HEK293 (cell line): ENCODE data around the gene CFAP58.

Experiments
- CTCF ChIA-PET: fragments of 350-600 bp; formaldehyde crosslinking; extraction: SDS; loops from one replicate; lab custom pipeline; 2021; ENCODE audit warnings: antibody characterized with exemption; lab: Yijun Ruan, JAX
- POLR2A ChIA-PET: fragments of 300-600 bp; formaldehyde crosslinking; extraction: SDS; loops from one replicate; lab custom pipeline; 2020; ENCODE audit warnings: antibody characterized with exemption, inconsistent platforms; lab: Yijun Ruan, JAX
- H3K27ac ChIP-seq: fragments of 200-500 bp; sonication (Bioruptor generic); 2 replicates; pipeline ENCODE4 v1.5.1; 2014; ENCODE audit warnings: low read depth, low read length, control low read depth, inconsistent platforms; ENCODE audit errors: extremely low read depth
- H3K36me3 ChIP-seq, 2 experiments: fragments of 200-500 bp in 1 of 2; sonication (Bioruptor generic) in 1 of 2; 1 replicate in 1 of 2; 2 replicates in 1 of 2; pipeline ENCODE4 v1.5.1; 2014 to 2017; ENCODE audit warnings: inconsistent platforms in 2 of 2, low read length in 2 of 2; ENCODE audit not compliant: control insufficient read depth in 2 of 2, insufficient read depth in 1 of 2
- H3K4me1 ChIP-seq: fragments of 200-500 bp; sonication (Bioruptor generic); 2 replicates; pipeline ENCODE4 v1.5.1; 2014; ENCODE audit warnings: mild to moderate bottlenecking, low read length, inconsistent platforms; ENCODE audit not compliant: control insufficient read depth, insufficient read depth
- H3K4me3 ChIP-seq: 2 replicates; pipeline ENCODE4 v1.5.1; 2011; ENCODE audit warnings: low read depth, mild to moderate bottlenecking, control low read depth, low read length, moderate library complexity
- H3K9me3 ChIP-seq: fragments of 200-500 bp; sonication (Bioruptor generic); 2 replicates; pipeline ENCODE4 v1.5.1; 2014; ENCODE audit warnings: low read depth, low read length, inconsistent platforms; ENCODE audit not compliant: control insufficient read depth, insufficient read depth
- BCL11B ChIP-seq: fragments of 450-650 bp; formaldehyde crosslinking; IDR thresholded peaks from 2 replicates; pipeline ENCODE4 v1.5.1; 2016; ENCODE audit warnings: low read depth, missing biosample characterization, missing genetic modification characterization
- EGR2 ChIP-seq: fragments of 450-650 bp; formaldehyde crosslinking; IDR thresholded peaks from 2 replicates; pipeline ENCODE4 v1.5.1; 2016; ENCODE audit warnings: low read depth, missing biosample characterization, missing genetic modification characterization
- GLIS1 ChIP-seq: fragments of 450-650 bp; formaldehyde crosslinking; IDR thresholded peaks from 2 replicates; pipeline ENCODE4 v1.5.1; 2016; ENCODE audit warnings: missing biosample characterization, missing genetic modification characterization
- KLF10 ChIP-seq: fragments of 450-650 bp; IDR thresholded peaks from 2 replicates; pipeline ENCODE4 v1.5.1; 2018; ENCODE audit warnings: missing biosample characterization, mild to moderate bottlenecking, missing genetic modification characterization
- REPIN1 ChIP-seq: fragments of 450-650 bp; formaldehyde crosslinking; IDR thresholded peaks from 2 replicates; pipeline ENCODE4 v1.5.1; 2017; ENCODE audit warnings: missing biosample characterization, missing genetic modification characterization, low read depth
- TRIM28 ChIP-seq: IDR thresholded peaks from 2 replicates; pipeline ENCODE4 v1.6.1; 2011; ENCODE audit warnings: low read length, control low read depth, borderline replicate concordance
- ZBTB21 ChIP-seq: fragments of 450-650 bp; formaldehyde crosslinking; IDR thresholded peaks from 2 replicates; pipeline ENCODE4 v1.5.1; 2017; ENCODE audit warnings: missing biosample characterization, missing genetic modification characterization
- ZFP37 ChIP-seq: fragments of 450-650 bp; formaldehyde crosslinking; IDR thresholded peaks from 2 replicates; pipeline ENCODE4 v1.5.1; 2016; ENCODE audit warnings: missing biosample characterization, missing genetic modification characterization
- ZIC2 ChIP-seq: fragments of 450-650 bp; formaldehyde crosslinking; IDR thresholded peaks from 2 replicates; pipeline ENCODE4 v1.5.1; 2016; ENCODE audit warnings: missing biosample characterization, missing genetic modification characterization
- ZNF16 ChIP-seq: fragments of 450-650 bp; formaldehyde crosslinking; IDR thresholded peaks from 2 replicates; pipeline ENCODE4 v1.5.1; 2016; ENCODE audit warnings: low read depth, missing biosample characterization, missing genetic modification characterization
- ZNF184 ChIP-seq: fragments of 450-650 bp; IDR thresholded peaks from 2 replicates; pipeline ENCODE4 v1.5.1; 2018; ENCODE audit warnings: missing biosample characterization, mild to moderate bottlenecking, missing genetic modification characterization
- ZNF248 ChIP-seq: fragments of 450-650 bp; formaldehyde crosslinking; IDR thresholded peaks from 2 replicates; pipeline ENCODE4 v1.5.1; 2017; ENCODE audit warnings: missing biosample characterization, missing genetic modification characterization
- ZNF311 ChIP-seq: fragments of 450-650 bp; formaldehyde crosslinking; IDR thresholded peaks from 2 replicates; pipeline ENCODE4 v1.5.1; 2017; ENCODE audit warnings: missing biosample characterization, missing genetic modification characterization, borderline replicate concordance
- ZNF335 ChIP-seq: fragments of 450-650 bp; formaldehyde crosslinking; conservative IDR thresholded peaks from 2 replicates; pipeline ENCODE4 v1.5.1; 2016; ENCODE audit warnings: missing biosample characterization, missing genetic modification characterization
- ZNF391 ChIP-seq: fragments of 450-650 bp; formaldehyde crosslinking; IDR thresholded peaks from 2 replicates; pipeline ENCODE4 v1.5.1; 2016; ENCODE audit warnings: low read depth, missing biosample characterization, missing genetic modification characterization, borderline replicate concordance
- ZNF404 ChIP-seq: fragments of 450-650 bp; formaldehyde crosslinking; IDR thresholded peaks from 2 replicates; pipeline ENCODE4 v1.5.1; 2017; ENCODE audit warnings: missing biosample characterization, missing genetic modification characterization
- ZNF561 ChIP-seq: fragments of 450-650 bp; IDR thresholded peaks from 2 replicates; pipeline ENCODE4 v1.5.1; 2018; ENCODE audit warnings: missing biosample characterization, missing genetic modification characterization, borderline replicate concordance
- ZNF629 ChIP-seq: fragments of 450-650 bp; formaldehyde crosslinking; IDR thresholded peaks from 2 replicates; pipeline ENCODE4 v1.5.1; 2017; ENCODE audit warnings: missing biosample characterization, missing genetic modification characterization
- ZNF660 ChIP-seq: fragments of 450-650 bp; IDR thresholded peaks from 2 replicates; pipeline ENCODE4 v1.5.1; 2018; ENCODE audit warnings: missing biosample characterization, mild to moderate bottlenecking, missing genetic modification characterization
- ZNF670 ChIP-seq: fragments of 450-650 bp; formaldehyde crosslinking; IDR thresholded peaks from 2 replicates; pipeline ENCODE4 v1.5.1; 2016; ENCODE audit warnings: missing biosample characterization, missing genetic modification characterization, low read depth
- ZNF747 ChIP-seq: fragments of 450-650 bp; formaldehyde crosslinking; IDR thresholded peaks from 2 replicates; pipeline ENCODE4 v1.5.1; 2016; ENCODE audit warnings: missing biosample characterization, missing genetic modification characterization
- TF ChIP-seq, protein P1 (sequence below): fragments of 450-650 bp; formaldehyde crosslinking; IDR thresholded peaks from 2 replicates; pipeline ENCODE4 v1.5.1; 2016; ENCODE audit warnings: missing biosample characterization, missing genetic modification characterization
- TF ChIP-seq, protein P2 (sequence below): fragments of 450-650 bp; formaldehyde crosslinking; IDR thresholded peaks from 2 replicates; pipeline ENCODE4 v1.5.1; 2016; ENCODE audit warnings: missing biosample characterization, missing genetic modification characterization
- TF ChIP-seq, protein P3 (sequence below): fragments of 450-650 bp; formaldehyde crosslinking; IDR thresholded peaks from 2 replicates; pipeline ENCODE4 v1.5.1; 2016; ENCODE audit warnings: missing biosample characterization, missing genetic modification characterization
- TF ChIP-seq, protein P4 (sequence below): fragments of 450-650 bp; formaldehyde crosslinking; IDR thresholded peaks from 2 replicates; pipeline ENCODE4 v1.5.1; 2016; ENCODE audit warnings: missing biosample characterization, missing genetic modification characterization, low read depth

CFAP58 gene

DNA sequence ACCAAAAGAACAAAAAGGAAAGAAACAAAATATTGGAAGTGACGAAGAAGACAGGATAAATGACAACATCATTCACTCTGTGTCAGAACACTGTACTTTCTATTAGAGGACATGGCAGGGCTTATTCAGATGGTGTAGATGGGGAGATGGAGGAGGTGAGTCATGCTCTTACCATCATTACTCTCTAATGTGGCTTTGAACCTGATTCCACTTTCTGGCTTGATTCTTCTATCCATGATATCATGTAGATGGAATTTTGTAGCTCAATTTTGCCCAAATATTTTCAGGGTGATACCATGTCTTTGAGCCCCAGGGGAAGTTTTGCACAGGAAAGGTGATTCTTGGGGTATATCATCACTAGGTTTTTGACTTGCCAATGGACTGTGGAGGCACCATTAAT is 91.7 kb downstream of the CFAP58 start:
- H3K36me3 ChIP-seq: no peaks in the 10 kb centered on the region
- 0 out of 2 replicates have a peak, but pooled peaks have one; percentile 19 for TF ChIP-seq ZNF660
- TF ChIP-seq GLIS1 (tag by site-specific recombination): peak; percentile 25; the same call in 1 of the 2 replicates
- no peak for TF ChIP-seq ZNF404 (tag by site-specific recombination)
- 0 out of 2 replicates have a peak, but pooled peaks have one; percentile 54 for TF ChIP-seq ZNF184 (tag by site-specific recombination)
- TF ChIP-seq, protein P1, sequence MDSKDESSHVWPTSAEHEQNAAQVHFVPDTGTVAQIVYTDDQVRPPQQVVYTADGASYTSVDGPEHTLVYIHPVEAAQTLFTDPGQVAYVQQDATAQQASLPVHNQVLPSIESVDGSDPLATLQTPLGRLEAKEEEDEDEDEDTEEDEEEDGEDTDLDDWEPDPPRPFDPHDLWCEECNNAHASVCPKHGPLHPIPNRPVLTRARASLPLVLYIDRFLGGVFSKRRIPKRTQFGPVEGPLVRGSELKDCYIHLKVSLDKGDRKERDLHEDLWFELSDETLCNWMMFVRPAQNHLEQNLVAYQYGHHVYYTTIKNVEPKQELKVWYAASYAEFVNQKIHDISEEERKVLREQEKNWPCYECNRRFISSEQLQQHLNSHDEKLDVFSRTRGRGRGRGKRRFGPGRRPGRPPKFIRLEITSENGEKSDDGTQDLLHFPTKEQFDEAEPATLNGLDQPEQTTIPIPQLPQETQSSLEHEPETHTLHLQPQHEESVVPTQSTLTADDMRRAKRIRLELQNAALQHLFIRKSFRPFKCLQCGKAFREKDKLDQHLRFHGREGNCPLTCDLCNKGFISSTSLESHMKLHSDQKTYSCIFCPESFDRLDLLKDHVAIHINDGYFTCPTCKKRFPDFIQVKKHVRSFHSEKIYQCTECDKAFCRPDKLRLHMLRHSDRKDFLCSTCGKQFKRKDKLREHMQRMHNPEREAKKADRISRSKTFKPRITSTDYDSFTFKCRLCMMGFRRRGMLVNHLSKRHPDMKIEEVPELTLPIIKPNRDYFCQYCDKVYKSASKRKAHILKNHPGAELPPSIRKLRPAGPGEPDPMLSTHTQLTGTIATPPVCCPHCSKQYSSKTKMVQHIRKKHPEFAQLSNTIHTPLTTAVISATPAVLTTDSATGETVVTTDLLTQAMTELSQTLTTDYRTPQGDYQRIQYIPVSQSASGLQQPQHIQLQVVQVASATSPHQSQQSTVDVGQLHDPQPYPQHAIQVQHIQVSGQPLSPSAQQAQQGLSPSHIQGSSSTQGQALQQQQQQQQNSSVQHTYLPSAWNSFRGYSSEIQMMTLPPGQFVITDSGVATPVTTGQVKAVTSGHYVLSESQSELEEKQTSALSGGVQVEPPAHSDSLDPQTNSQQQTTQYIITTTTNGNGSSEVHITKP (tag by site-specific recombination): peak; percentile 67
- TF ChIP-seq, protein P2, sequence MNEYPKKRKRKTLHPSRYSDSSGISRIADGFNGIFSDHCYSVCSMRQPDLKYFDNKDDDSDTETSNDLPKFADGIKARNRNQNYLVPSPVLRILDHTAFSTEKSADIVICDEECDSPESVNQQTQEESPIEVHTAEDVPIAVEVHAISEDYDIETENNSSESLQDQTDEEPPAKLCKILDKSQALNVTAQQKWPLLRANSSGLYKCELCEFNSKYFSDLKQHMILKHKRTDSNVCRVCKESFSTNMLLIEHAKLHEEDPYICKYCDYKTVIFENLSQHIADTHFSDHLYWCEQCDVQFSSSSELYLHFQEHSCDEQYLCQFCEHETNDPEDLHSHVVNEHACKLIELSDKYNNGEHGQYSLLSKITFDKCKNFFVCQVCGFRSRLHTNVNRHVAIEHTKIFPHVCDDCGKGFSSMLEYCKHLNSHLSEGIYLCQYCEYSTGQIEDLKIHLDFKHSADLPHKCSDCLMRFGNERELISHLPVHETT (tag by site-specific recombination): no peak
- 0 out of 2 replicates have a peak, but pooled peaks have one; percentile 23 for TF ChIP-seq ZNF335 (tag by site-specific recombination)
- TF ChIP-seq ZFP37 (tag by site-specific recombination): peak; percentile 34; the same call in 1 of the 2 replicates
- peak; percentile 70 for TF ChIP-seq ZBTB21
- TF ChIP-seq ZNF629 (tag by site-specific recombination): peak; percentile 39; the same call in 1 of the 2 replicates
- TF ChIP-seq ZNF670 (tag by site-specific recombination): no peak
- TF ChIP-seq ZNF311 (tag by site-specific recombination): no peak
- no peak overlapping the region for H3K4me3 ChIP-seq
- H3K9me3 ChIP-seq: no peaks in the 10 kb centered on the region
- no peak overlapping the region for H3K27ac ChIP-seq
- POLR2A ChIA-PET: interaction anchor here (0.7 kb wide), 2 partner anchors 9 to 27 kb away, joined by 3 to 7 read pairs; no protein-coding TSS in a partner anchor
- no peaks in the 10 kb centered on the region for H3K4me1 ChIP-seq
- CTCF ChIA-PET: no interaction called here

DNA sequence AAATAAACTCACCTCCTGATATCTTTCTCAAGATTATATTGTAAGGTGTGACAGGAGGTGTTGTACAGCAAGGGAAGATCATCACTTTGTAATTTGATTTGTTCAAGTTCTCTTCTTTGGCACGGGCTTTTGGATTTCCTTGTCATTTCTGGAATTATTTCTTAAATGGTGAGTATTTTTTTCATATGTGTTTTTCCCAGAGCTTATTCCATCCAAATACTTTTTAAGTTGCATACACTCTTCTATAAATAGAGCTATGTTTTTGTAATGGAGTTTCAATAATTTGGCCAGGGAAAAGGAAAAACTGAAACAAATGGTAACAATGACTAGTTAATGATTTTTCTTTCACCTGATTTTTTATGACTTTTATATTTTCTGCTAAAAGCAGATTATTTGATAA is 92.5 kb downstream of the CFAP58 start:
- CTCF ChIA-PET: no interaction called here
- no peaks in the 10 kb centered on the region for H3K4me1 ChIP-seq
- no peaks in the 10 kb centered on the region for H3K36me3 ChIP-seq
- H3K4me3 ChIP-seq: no peak overlapping the region
- no peaks in the 10 kb centered on the region for H3K9me3 ChIP-seq
- POLR2A ChIA-PET: no interaction called here
- H3K27ac ChIP-seq: no peak overlapping the region
- TF ChIP-seq ZNF248 (no peak), ZNF747 (no peak), ZIC2 (tag by site-specific recombination) (no peak), ZNF561 (tag by site-specific recombination) (no peak), BCL11B (no peak), REPIN1 (no peak), KLF10 (tag by site-specific recombination) (no peak), ZNF16 (tag by site-specific recombination) (no peak), TRIM28 (no peak), EGR2 (tag by site-specific recombination) (no peak), ZNF391 (no peak)
- TF ChIP-seq, protein P3, sequence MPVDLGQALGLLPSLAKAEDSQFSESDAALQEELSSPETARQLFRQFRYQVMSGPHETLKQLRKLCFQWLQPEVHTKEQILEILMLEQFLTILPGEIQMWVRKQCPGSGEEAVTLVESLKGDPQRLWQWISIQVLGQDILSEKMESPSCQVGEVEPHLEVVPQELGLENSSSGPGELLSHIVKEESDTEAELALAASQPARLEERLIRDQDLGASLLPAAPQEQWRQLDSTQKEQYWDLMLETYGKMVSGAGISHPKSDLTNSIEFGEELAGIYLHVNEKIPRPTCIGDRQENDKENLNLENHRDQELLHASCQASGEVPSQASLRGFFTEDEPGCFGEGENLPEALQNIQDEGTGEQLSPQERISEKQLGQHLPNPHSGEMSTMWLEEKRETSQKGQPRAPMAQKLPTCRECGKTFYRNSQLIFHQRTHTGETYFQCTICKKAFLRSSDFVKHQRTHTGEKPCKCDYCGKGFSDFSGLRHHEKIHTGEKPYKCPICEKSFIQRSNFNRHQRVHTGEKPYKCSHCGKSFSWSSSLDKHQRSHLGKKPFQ (tag by site-specific recombination): no peak
- TF ChIP-seq, protein P4, sequence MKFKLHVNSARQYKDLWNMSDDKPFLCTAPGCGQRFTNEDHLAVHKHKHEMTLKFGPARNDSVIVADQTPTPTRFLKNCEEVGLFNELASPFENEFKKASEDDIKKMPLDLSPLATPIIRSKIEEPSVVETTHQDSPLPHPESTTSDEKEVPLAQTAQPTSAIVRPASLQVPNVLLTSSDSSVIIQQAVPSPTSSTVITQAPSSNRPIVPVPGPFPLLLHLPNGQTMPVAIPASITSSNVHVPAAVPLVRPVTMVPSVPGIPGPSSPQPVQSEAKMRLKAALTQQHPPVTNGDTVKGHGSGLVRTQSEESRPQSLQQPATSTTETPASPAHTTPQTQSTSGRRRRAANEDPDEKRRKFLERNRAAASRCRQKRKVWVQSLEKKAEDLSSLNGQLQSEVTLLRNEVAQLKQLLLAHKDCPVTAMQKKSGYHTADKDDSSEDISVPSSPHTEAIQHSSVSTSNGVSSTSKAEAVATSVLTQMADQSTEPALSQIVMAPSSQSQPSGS (tag by site-specific recombination): no peak
